Urothelium cell line (cell line): ENCODE data around the gene MPP1.
"Not testable (repeated sequence)": the region's sequence is repeated elsewhere in the genome, so short reads cannot be mapped to it uniquely, and the experiment has no call there.

Experiments used
- DNase-seq: peaks from one replicate; pipeline ENCODE4 v3.0.0; 2011; ENCODE audit warnings: low spot score, mixed read lengths
- FAIRE-seq: peaks from 2 replicates; lab custom pipeline; 2011; peaks lifted over from hg19 to GRCh38; lab: Jason Lieb, UNC

MPP1 gene

DNA sequence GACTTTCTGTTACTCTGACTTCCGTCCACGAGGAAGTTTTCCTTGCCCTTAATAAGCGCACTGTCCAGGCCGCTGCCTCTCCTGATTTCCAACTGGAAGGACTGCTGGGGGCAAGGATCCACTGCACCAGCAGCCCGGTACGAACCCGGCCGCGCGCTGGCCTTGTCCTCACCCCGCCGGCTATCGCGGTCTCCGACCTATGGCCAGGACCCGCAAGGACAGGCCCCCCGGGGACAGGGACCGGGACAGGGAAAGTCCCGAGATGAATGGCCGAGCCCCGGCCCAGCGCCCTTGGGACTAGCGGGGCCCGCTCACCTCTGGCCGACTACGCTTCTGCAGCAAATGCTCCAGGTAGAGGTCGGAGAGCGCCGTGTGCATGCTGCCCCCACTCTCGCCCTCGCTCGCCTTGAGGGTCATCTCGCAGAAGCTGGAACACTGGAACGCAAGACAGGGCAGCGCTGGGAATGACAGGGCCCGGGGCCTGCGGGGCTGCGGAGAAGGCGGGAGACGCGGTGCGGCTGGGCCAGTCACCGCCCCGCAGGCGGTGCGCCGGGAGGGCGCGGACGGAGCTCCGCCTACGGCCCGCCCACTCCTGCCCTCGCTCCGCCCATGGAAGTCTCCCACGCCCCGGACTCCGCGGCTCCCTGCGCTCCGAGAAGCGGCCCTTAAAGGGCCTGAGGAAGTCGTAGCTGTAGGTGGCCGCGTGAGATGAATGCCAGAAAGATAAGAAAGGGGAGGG lies at the start of gene MPP1:
MPP1 (minus strand) TSS at position 529 of the 739 bp plus-strand sequence; CDS start at position 417, 112 bp downstream.
- peak; percentile 90 for DNase-seq
- FAIRE-seq: no peak

DNA sequence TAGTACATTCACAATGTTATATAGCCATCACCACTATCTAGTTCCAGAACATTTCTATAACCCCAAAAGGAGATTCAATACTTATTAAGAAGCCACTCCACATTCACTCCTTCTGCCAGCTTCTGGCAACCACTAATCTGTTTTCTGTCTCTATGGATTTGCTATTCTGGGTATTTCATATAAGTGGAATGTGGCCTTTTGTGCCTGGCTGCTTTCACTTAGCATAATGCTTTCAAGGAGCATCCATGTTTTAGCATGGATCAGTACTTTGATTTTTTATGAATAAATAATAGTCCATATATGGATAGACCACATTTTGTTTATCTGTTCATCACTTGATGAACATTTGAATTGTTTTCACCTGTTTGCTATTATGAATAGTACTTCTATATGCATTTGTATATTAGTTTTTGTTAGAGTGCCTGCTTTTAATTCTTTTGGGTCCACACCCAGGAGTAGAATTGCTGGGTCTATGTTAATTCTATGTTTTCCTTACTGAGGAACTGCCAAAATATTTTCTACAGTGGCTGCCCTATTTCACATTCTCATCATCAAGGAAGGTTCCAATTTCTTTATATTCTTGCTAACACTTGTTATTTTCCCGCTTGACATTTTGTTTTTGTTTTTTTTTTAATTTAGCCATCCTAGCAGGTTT lies 45.8 kb upstream of the MPP1 start:
- no peak for FAIRE-seq
- no peak for DNase-seq

DNA sequence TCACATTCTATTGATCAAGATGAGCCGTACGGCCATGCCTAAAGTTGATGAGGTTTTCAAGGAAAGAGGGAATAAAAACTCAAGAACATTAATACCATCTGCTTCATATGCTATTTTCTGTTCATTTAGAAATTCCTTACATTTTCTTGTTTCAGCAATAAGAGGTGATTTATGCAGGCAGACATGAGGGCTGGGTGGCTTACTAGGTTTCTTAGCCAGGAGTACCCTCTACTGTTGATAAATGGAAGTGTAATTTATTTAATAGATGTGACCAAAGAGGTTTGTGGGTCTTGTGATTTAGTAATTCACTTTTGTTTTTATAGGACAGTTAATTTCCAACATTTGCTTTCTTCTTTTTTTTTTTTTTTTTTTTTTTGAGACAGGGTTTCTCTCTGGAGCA lies 35.6 kb upstream of the MPP1 start:
- DNase-seq (peak; percentile 11), FAIRE-seq (no peak)

- FAIRE-seq (no peak), DNase-seq (no peak)
Observed at GRCh38 chrX:154836163-154836562, 30.9 kb upstream of the MPP1 start.

GRCh38 chrX:154834562-154834961 lies 29.3 kb upstream of the MPP1 start, which contains the start of gene SMIM9:
SMIM9 (minus strand) TSS chrX:154834662; CDS start chrX:154830856, 3,806 bp downstream.
- DNase-seq: no peak
- FAIRE-seq: no peak

DNA sequence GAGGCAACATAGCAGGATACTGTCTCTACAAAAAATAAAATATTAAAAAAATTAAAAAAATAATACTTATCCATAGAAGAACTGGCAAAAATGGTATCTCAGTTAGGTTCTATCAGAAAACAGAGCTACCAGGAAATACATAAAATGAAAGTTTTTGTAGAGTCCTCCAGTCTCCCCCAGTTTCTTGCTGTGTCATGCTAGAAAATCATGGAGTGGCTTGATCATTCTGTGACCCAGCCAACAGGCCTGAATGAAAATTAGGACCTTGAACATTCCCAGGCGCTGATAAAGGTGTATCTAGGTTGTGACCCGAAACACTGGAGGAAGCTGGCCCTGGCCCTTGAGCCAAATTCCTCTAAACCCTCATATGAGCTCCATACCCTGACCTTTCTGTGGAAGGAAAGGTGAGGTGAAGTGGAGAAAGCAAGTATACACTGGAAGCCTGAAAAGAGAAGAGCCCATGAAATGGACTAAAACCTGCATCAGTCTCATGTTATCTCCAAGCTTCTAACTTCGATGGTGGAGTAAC lies 28.5 kb upstream of the MPP1 start:
- no peak for FAIRE-seq
- DNase-seq: no peak

DNA sequence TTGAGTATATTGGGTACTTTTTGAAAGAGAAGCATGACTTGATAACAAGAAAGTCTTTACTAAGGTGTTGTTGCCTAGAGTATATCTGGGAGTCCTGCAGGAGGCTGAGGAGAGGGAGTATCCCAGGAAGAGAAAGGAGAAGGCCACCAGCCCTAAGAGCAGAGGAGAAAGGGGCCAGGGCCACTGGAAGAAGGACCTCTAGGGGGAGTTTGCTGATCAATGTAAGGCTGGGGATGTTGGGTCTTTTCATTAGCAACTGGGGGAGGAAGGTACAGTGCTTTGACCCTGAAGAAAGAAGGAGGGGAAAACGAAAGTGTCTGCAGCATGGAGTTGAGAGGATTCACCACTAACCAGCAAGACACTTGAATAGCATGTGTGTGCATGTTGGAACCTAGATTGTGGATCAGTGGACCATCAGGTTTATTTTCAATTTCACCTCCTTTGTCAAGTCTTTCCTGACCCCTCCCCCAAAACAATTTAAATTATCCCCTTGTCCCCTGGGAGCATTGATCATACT lies 24.7 kb upstream of the MPP1 start:
- FAIRE-seq: no peak
- DNase-seq: no peak

- no peak for FAIRE-seq
- DNase-seq: no peak
Observed at GRCh38 chrX:154829134-154829533, 23.8 kb upstream of the MPP1 start.

GRCh38 chrX:154828016-154828408 lies 22.7 kb upstream of the MPP1 start:
- FAIRE-seq (no peak), DNase-seq (no peak)

DNA sequence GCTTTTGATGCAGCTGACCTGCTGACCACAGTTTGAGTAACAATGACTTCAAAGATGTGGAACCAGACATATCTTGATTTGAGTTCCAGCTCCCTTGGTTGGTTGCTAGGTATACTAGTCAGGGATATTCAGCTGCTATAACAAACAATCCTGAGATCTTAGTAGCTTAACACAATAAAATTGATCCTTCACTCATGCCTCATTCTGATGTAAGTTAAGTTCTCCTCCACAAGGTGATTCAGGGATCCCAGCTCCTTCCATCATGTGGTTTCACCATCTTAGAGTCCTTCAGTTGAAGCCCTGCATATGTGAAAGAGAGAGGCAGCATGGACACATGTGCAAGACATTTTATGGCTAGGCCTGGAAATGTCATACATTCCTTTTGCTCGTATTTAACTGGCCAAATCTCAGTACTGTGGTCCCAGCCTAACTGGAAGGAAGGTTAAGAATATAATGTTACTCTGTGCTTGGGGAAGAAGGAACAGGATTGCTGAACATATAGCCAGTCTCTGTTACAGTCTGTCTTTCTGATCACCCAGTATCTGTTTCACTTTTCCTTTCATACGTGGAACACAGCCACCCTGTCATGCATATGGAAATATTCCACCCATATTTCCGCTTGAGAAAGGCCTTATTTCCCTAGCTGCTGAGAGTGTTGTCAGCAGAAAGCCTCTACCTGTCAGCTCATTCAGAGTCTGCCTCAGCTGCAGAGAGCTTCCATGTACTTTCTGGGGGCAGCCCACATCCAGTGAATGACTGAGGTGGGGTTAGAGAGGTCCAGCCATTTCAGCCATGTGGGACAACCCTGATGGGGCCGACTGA lies 22.1 kb upstream of the MPP1 start:
- FAIRE-seq (no peak), DNase-seq (no peak)

DNA sequence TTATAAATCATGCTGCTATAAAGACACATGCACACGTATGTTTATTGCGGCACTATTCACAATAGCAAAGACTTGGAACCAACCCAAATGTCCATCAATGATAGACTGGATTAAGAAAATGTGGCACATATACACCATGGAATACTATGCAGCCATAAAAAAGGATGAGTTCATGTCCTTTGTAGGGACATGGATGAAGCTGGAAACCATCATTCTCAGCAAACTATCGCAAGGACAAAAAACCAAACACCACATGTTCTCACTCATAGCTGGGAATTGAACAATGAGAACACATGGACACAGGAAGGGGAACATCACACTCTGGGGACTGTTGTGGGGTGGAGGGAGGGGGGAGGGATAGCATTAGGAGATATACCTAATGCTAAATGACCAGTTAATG lies 20.3 kb upstream of the MPP1 start:
- not testable (repeated sequence) for DNase-seq, FAIRE-seq

DNA sequence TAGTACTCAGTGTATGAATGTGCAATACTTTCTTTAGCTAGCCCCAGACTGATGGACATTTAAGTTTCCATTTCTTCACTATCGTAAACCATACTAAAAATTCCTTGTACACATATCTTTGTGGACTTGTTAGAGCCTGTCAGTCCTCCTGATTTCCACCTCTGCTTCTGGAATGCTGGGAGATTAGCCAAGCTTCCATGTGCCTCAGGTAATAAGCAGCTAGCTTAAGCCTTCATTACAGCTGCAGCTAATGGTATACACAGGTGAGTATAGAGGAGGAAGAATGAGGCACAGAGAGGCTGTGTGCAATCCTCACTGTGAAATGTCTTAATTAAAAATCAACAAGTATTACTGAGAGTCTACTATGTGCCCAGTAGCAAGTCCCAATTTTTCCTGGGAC lies 19.4 kb upstream of the MPP1 start:
- no peak for FAIRE-seq

DNA sequence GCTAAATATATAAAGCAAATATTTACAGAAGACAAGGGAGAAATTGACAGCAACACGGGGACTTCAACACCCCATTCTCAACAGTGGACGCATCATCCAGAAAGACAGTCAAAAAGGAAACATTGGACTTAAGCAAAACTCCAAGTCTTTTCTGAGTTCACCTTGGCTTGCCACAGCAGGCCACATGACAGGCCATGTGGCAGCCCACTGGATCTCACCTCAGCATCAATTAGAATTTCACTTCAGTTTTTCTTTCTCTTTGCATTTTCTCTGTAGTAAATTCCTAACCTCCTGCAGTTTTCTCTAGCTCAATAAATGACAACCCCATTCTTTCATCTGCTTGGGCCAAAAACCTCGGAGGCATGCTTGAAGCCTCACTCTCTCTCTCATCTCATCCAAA lies 16.7 kb upstream of the MPP1 start:
- FAIRE-seq (no peak), DNase-seq (no peak)

More for the DNA sequence above, 19.4 kb upstream of the MPP1 start:
- no peak for DNase-seq

- FAIRE-seq (no peak), DNase-seq (no peak)
Observed at GRCh38 chrX:154821523-154821922, 16.2 kb upstream of the MPP1 start.

GRCh38 chrX:154819771-154820341 lies 14.6 kb upstream of the MPP1 start:
- FAIRE-seq (no peak), DNase-seq (no peak)

- no peak for DNase-seq
- FAIRE-seq: no peak
Observed at GRCh38 chrX:154818916-154819770, 13.9 kb upstream of the MPP1 start.

DNA sequence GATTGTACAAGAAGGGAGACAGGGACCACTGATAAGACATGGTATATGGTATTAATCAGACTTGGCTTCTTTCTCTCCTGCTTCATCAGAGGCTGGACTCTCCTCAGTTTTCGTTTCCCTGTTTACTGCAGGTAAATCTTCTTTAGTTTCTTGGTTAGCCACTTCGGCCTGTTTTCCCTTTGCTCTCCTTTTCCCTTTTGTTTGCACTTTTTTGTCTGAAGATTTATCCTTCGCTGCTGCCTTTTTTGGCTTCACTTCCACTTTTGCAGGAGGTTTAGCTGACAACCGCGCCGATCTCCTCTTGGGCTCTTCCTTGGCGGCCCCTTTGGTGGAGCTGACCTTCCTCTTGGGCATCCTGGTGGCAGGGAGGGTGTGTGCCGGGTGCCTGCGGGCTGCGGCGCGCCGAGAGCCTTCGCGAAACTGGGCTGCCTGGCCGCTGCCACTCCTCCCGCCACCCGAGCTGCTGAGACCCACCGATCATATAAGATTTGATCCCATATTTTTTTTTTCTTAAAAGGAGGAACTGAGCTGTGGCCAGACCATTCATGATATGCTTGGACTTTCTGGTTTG lies 11.8 kb upstream of the MPP1 start:
- DNase-seq, FAIRE-seq: not testable (repeated sequence)

- not testable (repeated sequence) for FAIRE-seq, DNase-seq
Observed at GRCh38 chrX:154816326-154816898, 11.1 kb upstream of the MPP1 start.

- no peak for FAIRE-seq
- DNase-seq: no peak
Observed at GRCh38 chrX:154815274-154815818, 10.1 kb upstream of the MPP1 start.
